HepG2 (cell line): ENCODE measurements around the gene ZNF121. TPM values are rescaled to one million over a fixed set of nuclear protein-coding genes. Genes with fewer than 3 reads are reported as not detected.

Experiments
- ATAC-seq: fragments of 200-7000 bp; cut with Tn5 transposase; 3 replicates; pipeline ENCODE4 v1.9.1; 2020; ENCODE audit warnings: mild to moderate bottlenecking, moderate library complexity
- BruUV-seq: library from RNA; stranded (reverse); fragments of 400-500 nt; replicated peaks from 2 replicates; lab custom pipeline; 2021; lab: Mats Ljungman, UMichigan
- CTCF ChIA-PET: fragments of 300-600 bp; formaldehyde crosslinking; extraction: SDS; loops from one replicate; lab custom pipeline; 2021; ENCODE audit warnings: low total read pairs, inconsistent platforms, low intra/inter-chr PET ratio; lab: Yijun Ruan, JAX
- POLR2A ChIA-PET: fragments of 350-600 bp; sonication (Branson Sonifier 250); formaldehyde crosslinking; loops from one replicate; lab custom pipeline; 2020; ENCODE audit warnings: antibody characterized with exemption, inconsistent platforms; lab: Yijun Ruan, JAX
- DNase-seq: peaks from one replicate; pipeline ENCODE4 v3.0.0-alpha.2; 2015; ENCODE audit warnings: low spot score
- FAIRE-seq: peaks from 3 replicates; lab custom pipeline; 2011; peaks lifted over from hg19 to GRCh38; lab: Jason Lieb, UNC
- H2AFZ ChIP-seq: one replicate; pipeline ENCODE4 v1.6.1; 2011; ENCODE audit warnings: low read length, inconsistent platforms
- H3K27ac ChIP-seq: fragments of 300-600 bp; 3 replicates; pipeline ENCODE4 v1.8.0; 2011; ENCODE audit warnings: mixed run types, mild to moderate bottlenecking, mixed read lengths, low read length, inconsistent platforms; ENCODE audit not compliant: insufficient read depth; ENCODE audit errors: extremely low read length
- H3K27me3 ChIP-seq, 2 experiments: fragments of 200-600 bp in 1 of 2; 2 replicates in 1 of 2; 3 replicates in 1 of 2; pipeline versions ENCODE4 v1.6.0 to v1.8.0; 2011; ENCODE audit warnings: low read length in 2 of 2, mild to moderate bottlenecking in 2 of 2, moderate library complexity in 2 of 2, inconsistent platforms in 1 of 2; ENCODE audit not compliant: insufficient read depth in 2 of 2, control insufficient read depth in 1 of 2
- H3K36me3 ChIP-seq, 2 experiments: fragments of 200-600 bp in 1 of 2; replicated peaks in 1 of 2; 2 replicates in 1 of 2; 3 replicates in 1 of 2; pipeline versions ENCODE4 v1.5.1 to v1.8.0; 2011; ENCODE audit warnings: low read length in 2 of 2, inconsistent platforms in 1 of 2; ENCODE audit not compliant: insufficient read depth in 2 of 2, control insufficient read depth in 1 of 2
- H3K4me1 ChIP-seq: 2 replicates; pipeline ENCODE4 v1.5.1; 2012; ENCODE audit warnings: low read length, inconsistent platforms; ENCODE audit not compliant: insufficient read depth
- H3K4me2 ChIP-seq: 2 replicates; pipeline ENCODE4 v1.6.0; 2011; ENCODE audit warnings: low read depth, low read length, inconsistent platforms
- H3K4me3 ChIP-seq, 3 experiments: fragments of 200-600 bp in 1 of 3; sonication (generic), shearing (Covaris generic) in 1 of 3; replicated peaks in 1 of 3; 2 replicates each; pipeline ENCODE4 v1.5.1; 2011 to 2016; ENCODE audit warnings: low read length in 3 of 3, inconsistent platforms in 2 of 3, low read depth in 2 of 3, mild to moderate bottlenecking in 2 of 3, control low read depth in 1 of 3, mixed read lengths in 1 of 3; ENCODE audit not compliant: insufficient read depth in 1 of 3
- H3K79me2 ChIP-seq: one replicate; pipeline ENCODE4 v1.6.1; 2011; ENCODE audit warnings: low read length, inconsistent platforms; ENCODE audit not compliant: insufficient read depth
- H3K9ac ChIP-seq: 2 replicates; pipeline ENCODE4 v1.6.0; 2011; ENCODE audit warnings: mild to moderate bottlenecking, low read depth, low read length, inconsistent platforms; ENCODE audit not compliant: insufficient read depth
- H3K9me3 ChIP-seq: 2 replicates; pipeline ENCODE4 v1.5.1; 2012; ENCODE audit warnings: mild to moderate bottlenecking, low read length
- H4K20me1 ChIP-seq: 2 replicates; pipeline ENCODE4 v1.6.0; 2011; ENCODE audit warnings: inconsistent platforms, mild to moderate bottlenecking, low read length, moderate library complexity; ENCODE audit not compliant: insufficient read depth
- CEBPG ChIP-seq: IDR thresholded peaks from 2 replicates; pipeline ENCODE4 v1.6.1; 2016
- GABPA ChIP-seq, 2 experiments: IDR thresholded peaks; 2 replicates each; pipeline ENCODE4 v1.6.1; 2011 to 2016; ENCODE audit warnings: low read depth in 2 of 2, low read length in 1 of 2, missing biosample characterization in 1 of 2, missing genetic modification characterization in 1 of 2
- RBM22 ChIP-seq: fragments of 200-400 bp; formaldehyde crosslinking; optimal IDR thresholded peaks from 2 replicates; pipeline ENCODE3; 2017; ENCODE audit warnings: mild to moderate bottlenecking, low read length, moderate library complexity
- STAG1 ChIP-seq: sonication (generic); formaldehyde crosslinking; IDR thresholded peaks from 2 replicates; pipeline ENCODE4 v1.4.0; 2020; ENCODE audit warnings: missing genetic modification reagents
- ZIK1 ChIP-seq: sonication (generic); formaldehyde crosslinking; IDR thresholded peaks from 2 replicates; pipeline ENCODE4 v1.5.0; 2020; ENCODE audit warnings: mild to moderate bottlenecking, low read depth, missing genetic modification reagents, borderline replicate concordance
- ZNF550 ChIP-seq: sonication (generic); formaldehyde crosslinking; IDR thresholded peaks from 2 replicates; pipeline ENCODE4 v1.4.0; 2020; ENCODE audit warnings: mild to moderate bottlenecking, missing genetic modification reagents, borderline replicate concordance
- WGBS: methylation state at CpG from one replicate; pipeline ENCODE4 v1.1.6; 2017; ENCODE audit warnings: low lambda C conversion rate; 5-methylcytosine and 5-hydroxymethylcytosine counted together
- in situ Hi-C: cut with HindIII; loops from 2 replicates; pipeline ENCODE4 v1.10.0; 2017; ENCODE audit warnings: low pct_unique_long_range_greater_than_20kb; ENCODE audit not compliant: extremely low pct_ligation_motif_present
- intact Hi-C: fragments of 100-400 bp; cut with micrococcal nuclease; formaldehyde crosslinking; loops from one replicate; pipeline ENCODE4 v1.10.0; 2022; ENCODE audit not compliant: unreplicated experiment
- polyA plus RNA-seq, 8 experiments: library from polyadenylated mRNA; depleted of rRNA in 3 of 8; stranded (reverse) in 7 of 8; unstranded in 1 of 8; fragments of >200 nt; fragmentation: Illumina TruSeq in 4 of 8; extraction: Trizol in 4 of 8; gene quantifications; 2 replicates each; pipeline versions ENCODE4 v1.2.1 to v1.2.3, GENCODE V29; 2011 to 2016; ENCODE audit warnings: low read depth in 4 of 8, missing spikeins in 1 of 8, mixed read lengths in 1 of 8; ENCODE audit not compliant: insufficient read depth in 1 of 8
- total RNA-seq, 5 experiments: library from RNA; depleted of rRNA; stranded (reverse); fragments of >200 nt; fragmentation: Illumina TruSeq; extraction: Trizol; gene quantifications; 2 replicates each; pipeline ENCODE4 v1.2.3, GENCODE V29; 2016; ENCODE audit warnings: low read depth in 1 of 5
- TF ChIP-seq, protein P1 (sequence below): sonication (generic); formaldehyde crosslinking; IDR thresholded peaks from 2 replicates; pipeline ENCODE4 v1.4.0; 2020; ENCODE audit warnings: missing genetic modification reagents
- TF ChIP-seq, protein P2 (sequence below): sonication (generic); formaldehyde crosslinking; IDR thresholded peaks from 2 replicates; pipeline ENCODE4 v1.8.1; 2022; ENCODE audit warnings: low read depth, mild to moderate bottlenecking, missing genetic modification reagents
- TF ChIP-seq, protein P3 (sequence below): sonication (generic); formaldehyde crosslinking; IDR thresholded peaks from 2 replicates; pipeline ENCODE4 v1.4.0; 2020; ENCODE audit warnings: mild to moderate bottlenecking, missing genetic modification reagents
- TF ChIP-seq, protein P4 (sequence below): sonication (generic); formaldehyde crosslinking; IDR thresholded peaks from 2 replicates; pipeline ENCODE4 v1.4.0; 2020; ENCODE audit warnings: mild to moderate bottlenecking, missing genetic modification reagents
- TF ChIP-seq, protein P5 (sequence below): IDR thresholded peaks from 2 replicates; pipeline ENCODE4 v1.6.1; 2016; ENCODE audit warnings: missing compliant biosample characterization, missing genetic modification reagents, borderline replicate concordance

ZNF121 gene
- total and polyA plus RNA-seq, 2 of the 13 experiments (the other 11 are each of a cell fraction or from before 2014, with no cell fraction given), result 7.8 to 56.3 TPM

DNA sequence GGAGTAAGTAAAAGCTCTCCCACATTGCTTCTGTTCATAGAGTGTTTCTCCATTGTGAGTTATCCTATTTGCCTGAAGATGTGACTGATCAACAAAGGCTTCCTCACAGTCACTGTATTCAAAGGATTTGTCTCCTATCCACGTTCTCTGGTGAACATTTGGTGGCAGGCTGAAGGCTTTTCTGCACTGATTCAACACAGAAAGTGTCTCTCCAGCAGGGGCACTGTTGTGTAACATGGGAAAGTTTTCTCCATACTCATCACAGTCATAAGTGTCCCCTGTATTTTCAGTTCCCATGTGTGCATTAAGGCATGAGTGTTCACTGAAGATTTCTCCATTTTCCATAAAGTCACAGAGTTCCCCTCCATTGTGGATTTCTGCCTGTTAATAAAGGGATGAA, 17.6 kb downstream of the ZNF121 start:
- in situ Hi-C loops (no loop called here), intact Hi-C loops (no loop called here)
- DNase-seq (no peak), ATAC-seq (peak; percentile 30; the same call in 1 of the 3 replicates), FAIRE-seq (no peak)
- H3K4me1 ChIP-seq, result peaks cover 20% of the 10 kb centered on the region
- BruUV-seq, result no TSS peak
- H3K27ac ChIP-seq, result no peak overlapping the region
- ChIA-PET CTCF (no interaction called here), POLR2A (interaction anchor here (0.6 kb wide), 1 partner anchor 108 kb away, joined by 3 read pairs; the partner anchor contains the start of gene ZNF562)
- H3K4me3 ChIP-seq, result no peak overlapping the region
- 89% methylated on average over 1 of the region's 1 CpG for WGBS
- H3K9me3 ChIP-seq, result peaks cover 3% of the 10 kb centered on the region; the same call in 1 of the 2 replicates
- H3K4me2 ChIP-seq, result no peak overlapping the region
- no peak overlapping the region for H2AFZ ChIP-seq
- H4K20me1 ChIP-seq, result peaks cover 40% of the 10 kb centered on the region
- no peaks in the 10 kb centered on the region for H3K27me3 ChIP-seq
- H3K9ac ChIP-seq, result no peak overlapping the region
- H3K36me3 ChIP-seq, result peaks cover 17 to 50% of the 10 kb centered on the region in 2 experiments
- H3K79me2 ChIP-seq, result peaks cover 59% of the 10 kb centered on the region
- TF ChIP-seq, protein P1, sequence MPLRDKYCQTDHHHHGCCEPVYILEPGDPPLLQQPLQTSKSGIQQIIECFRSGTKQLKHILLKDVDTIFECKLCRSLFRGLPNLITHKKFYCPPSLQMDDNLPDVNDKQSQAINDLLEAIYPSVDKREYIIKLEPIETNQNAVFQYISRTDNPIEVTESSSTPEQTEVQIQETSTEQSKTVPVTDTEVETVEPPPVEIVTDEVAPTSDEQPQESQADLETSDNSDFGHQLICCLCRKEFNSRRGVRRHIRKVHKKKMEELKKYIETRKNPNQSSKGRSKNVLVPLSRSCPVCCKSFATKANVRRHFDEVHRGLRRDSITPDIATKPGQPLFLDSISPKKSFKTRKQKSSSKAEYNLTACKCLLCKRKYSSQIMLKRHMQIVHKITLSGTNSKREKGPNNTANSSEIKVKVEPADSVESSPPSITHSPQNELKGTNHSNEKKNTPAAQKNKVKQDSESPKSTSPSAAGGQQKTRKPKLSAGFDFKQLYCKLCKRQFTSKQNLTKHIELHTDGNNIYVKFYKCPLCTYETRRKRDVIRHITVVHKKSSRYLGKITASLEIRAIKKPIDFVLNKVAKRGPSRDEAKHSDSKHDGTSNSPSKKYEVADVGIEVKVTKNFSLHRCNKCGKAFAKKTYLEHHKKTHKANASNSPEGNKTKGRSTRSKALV (CRISPR knock-in tag), result no peak
- TF ChIP-seq ZIK1 (CRISPR knock-in tag) (no peak), STAG1 (peak; percentile 37; the same call in 1 of the 2 replicates), CEBPG (CRISPR knock-in tag) (0 out of 2 replicates have a peak, but pooled peaks have one; percentile 6), RBM22 (peak; percentile 74), ZNF550 (CRISPR knock-in tag) (no peak), GABPA (IDR thresholded peaks at IDR 0.05; ENCODE audit: low read depth, low read length) (no peak), GABPA (CRISPR knock-in tag; IDR thresholded peaks at IDR 0.05; ENCODE audit: low read depth) (no peak)
- TF ChIP-seq, protein P2, sequence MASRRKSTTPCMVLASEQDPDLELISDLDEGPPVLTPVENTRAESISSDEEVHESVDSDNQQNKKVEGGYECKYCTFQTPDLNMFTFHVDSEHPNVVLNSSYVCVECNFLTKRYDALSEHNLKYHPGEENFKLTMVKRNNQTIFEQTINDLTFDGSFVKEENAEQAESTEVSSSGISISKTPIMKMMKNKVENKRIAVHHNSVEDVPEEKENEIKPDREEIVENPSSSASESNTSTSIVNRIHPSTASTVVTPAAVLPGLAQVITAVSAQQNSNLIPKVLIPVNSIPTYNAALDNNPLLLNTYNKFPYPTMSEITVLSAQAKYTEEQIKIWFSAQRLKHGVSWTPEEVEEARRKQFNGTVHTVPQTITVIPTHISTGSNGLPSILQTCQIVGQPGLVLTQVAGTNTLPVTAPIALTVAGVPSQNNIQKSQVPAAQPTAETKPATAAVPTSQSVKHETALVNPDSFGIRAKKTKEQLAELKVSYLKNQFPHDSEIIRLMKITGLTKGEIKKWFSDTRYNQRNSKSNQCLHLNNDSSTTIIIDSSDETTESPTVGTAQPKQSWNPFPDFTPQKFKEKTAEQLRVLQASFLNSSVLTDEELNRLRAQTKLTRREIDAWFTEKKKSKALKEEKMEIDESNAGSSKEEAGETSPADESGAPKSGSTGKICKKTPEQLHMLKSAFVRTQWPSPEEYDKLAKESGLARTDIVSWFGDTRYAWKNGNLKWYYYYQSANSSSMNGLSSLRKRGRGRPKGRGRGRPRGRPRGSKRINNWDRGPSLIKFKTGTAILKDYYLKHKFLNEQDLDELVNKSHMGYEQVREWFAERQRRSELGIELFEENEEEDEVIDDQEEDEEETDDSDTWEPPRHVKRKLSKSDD (CRISPR knock-in tag), result no peak
- TF ChIP-seq, protein P3, sequence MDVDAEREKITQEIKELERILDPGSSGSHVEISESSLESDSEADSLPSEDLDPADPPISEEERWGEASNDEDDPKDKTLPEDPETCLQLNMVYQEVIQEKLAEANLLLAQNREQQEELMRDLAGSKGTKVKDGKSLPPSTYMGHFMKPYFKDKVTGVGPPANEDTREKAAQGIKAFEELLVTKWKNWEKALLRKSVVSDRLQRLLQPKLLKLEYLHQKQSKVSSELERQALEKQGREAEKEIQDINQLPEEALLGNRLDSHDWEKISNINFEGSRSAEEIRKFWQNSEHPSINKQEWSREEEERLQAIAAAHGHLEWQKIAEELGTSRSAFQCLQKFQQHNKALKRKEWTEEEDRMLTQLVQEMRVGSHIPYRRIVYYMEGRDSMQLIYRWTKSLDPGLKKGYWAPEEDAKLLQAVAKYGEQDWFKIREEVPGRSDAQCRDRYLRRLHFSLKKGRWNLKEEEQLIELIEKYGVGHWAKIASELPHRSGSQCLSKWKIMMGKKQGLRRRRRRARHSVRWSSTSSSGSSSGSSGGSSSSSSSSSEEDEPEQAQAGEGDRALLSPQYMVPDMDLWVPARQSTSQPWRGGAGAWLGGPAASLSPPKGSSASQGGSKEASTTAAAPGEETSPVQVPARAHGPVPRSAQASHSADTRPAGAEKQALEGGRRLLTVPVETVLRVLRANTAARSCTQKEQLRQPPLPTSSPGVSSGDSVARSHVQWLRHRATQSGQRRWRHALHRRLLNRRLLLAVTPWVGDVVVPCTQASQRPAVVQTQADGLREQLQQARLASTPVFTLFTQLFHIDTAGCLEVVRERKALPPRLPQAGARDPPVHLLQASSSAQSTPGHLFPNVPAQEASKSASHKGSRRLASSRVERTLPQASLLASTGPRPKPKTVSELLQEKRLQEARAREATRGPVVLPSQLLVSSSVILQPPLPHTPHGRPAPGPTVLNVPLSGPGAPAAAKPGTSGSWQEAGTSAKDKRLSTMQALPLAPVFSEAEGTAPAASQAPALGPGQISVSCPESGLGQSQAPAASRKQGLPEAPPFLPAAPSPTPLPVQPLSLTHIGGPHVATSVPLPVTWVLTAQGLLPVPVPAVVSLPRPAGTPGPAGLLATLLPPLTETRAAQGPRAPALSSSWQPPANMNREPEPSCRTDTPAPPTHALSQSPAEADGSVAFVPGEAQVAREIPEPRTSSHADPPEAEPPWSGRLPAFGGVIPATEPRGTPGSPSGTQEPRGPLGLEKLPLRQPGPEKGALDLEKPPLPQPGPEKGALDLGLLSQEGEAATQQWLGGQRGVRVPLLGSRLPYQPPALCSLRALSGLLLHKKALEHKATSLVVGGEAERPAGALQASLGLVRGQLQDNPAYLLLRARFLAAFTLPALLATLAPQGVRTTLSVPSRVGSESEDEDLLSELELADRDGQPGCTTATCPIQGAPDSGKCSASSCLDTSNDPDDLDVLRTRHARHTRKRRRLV, result no peak
- TF ChIP-seq, protein P4, sequence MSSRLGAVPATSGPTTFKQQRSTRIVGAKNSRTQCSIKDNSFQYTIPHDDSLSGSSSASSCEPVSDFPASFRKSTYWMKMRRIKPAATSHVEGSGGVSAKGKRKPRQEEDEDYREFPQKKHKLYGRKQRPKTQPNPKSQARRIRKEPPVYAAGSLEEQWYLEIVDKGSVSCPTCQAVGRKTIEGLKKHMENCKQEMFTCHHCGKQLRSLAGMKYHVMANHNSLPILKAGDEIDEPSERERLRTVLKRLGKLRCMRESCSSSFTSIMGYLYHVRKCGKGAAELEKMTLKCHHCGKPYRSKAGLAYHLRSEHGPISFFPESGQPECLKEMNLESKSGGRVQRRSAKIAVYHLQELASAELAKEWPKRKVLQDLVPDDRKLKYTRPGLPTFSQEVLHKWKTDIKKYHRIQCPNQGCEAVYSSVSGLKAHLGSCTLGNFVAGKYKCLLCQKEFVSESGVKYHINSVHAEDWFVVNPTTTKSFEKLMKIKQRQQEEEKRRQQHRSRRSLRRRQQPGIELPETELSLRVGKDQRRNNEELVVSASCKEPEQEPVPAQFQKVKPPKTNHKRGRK (CRISPR knock-in tag), result no peak
- TF ChIP-seq, protein P5, sequence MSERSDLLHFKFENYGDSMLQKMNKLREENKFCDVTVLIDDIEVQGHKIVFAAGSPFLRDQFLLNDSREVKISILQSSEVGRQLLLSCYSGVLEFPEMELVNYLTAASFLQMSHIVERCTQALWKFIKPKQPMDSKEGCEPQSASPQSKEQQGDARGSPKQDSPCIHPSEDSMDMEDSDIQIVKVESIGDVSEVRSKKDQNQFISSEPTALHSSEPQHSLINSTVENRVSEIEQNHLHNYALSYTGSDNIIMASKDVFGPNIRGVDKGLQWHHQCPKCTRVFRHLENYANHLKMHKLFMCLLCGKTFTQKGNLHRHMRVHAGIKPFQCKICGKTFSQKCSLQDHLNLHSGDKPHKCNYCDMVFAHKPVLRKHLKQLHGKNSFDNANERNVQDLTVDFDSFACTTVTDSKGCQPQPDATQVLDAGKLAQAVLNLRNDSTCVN (CRISPR knock-in tag), result no peak
